CD14-positive monocyte (primary cell): ENCODE data around the gene EBLN1. TPM values are rescaled to one million over a fixed set of nuclear protein-coding genes. Genes with fewer than 3 reads are reported as not detected.

ENCODE experiments used
- DNase-seq, 3 donors: peaks; one replicate each; pipeline ENCODE4 v3.0.0-alpha.2; 2011 to 2022
- H2AFZ ChIP-seq: 2 replicates; pipeline ENCODE4 v1.6.0; 2012; ENCODE audit warnings: mild to moderate bottlenecking, low read depth, low read length, inconsistent platforms; ENCODE audit not compliant: insufficient read depth, poor library complexity, severe bottlenecking
- H3K27ac ChIP-seq, 2 donors: 1 replicate in 1 of 2; 2 replicates in 1 of 2; pipeline ENCODE4 v1.5.1; 2012 to 2013; ENCODE audit warnings: low read length in 2 of 2, control low read depth in 1 of 2, inconsistent platforms in 1 of 2, low read depth in 1 of 2, mild to moderate bottlenecking in 1 of 2
- H3K27me3 ChIP-seq, 2 donors: one replicate each; pipeline versions ENCODE4 v1.6.0 to v1.6.1; 2011 to 2013; ENCODE audit warnings: low read length in 2 of 2; ENCODE audit not compliant: control insufficient read depth in 2 of 2, insufficient read depth in 2 of 2
- H3K36me3 ChIP-seq, 2 donors: replicated peaks in 1 of 2; 1 replicate in 1 of 2; 2 replicates in 1 of 2; pipeline versions ENCODE4 v1.5.1 to v1.6.1; 2012 to 2013; ENCODE audit warnings: low read length in 2 of 2, control low read depth in 1 of 2, inconsistent platforms in 1 of 2, mild to moderate bottlenecking in 1 of 2; ENCODE audit not compliant: insufficient read depth in 2 of 2, control insufficient read depth in 1 of 2
- H3K4me1 ChIP-seq, 2 donors: 1 replicate in 1 of 2; 2 replicates in 1 of 2; pipeline versions ENCODE4 v1.5.1 to v1.6.1; 2012 to 2013; ENCODE audit warnings: low read length in 2 of 2, control low read depth in 1 of 2, inconsistent platforms in 1 of 2, mild to moderate bottlenecking in 1 of 2, moderate library complexity in 1 of 2; ENCODE audit not compliant: insufficient read depth in 2 of 2, control insufficient read depth in 1 of 2
- H3K4me2 ChIP-seq: replicated peaks from 2 replicates; pipeline ENCODE3; 2012; ENCODE audit warnings: low read length, moderate library complexity, mild to moderate bottlenecking; ENCODE audit not compliant: poor library complexity, severe bottlenecking; ENCODE audit errors: extremely low read depth
- H3K4me3 ChIP-seq, 3 experiments: fragments of 200-600 bp in 1 of 3; sonication (generic) in 1 of 3; replicated peaks in 1 of 3; 1 replicate in 2 of 3; 2 replicates in 1 of 3; pipeline ENCODE4 v1.5.1; 2011 to 2013; ENCODE audit warnings: low read length in 3 of 3, mild to moderate bottlenecking in 3 of 3, control low read depth in 2 of 3, low read depth in 2 of 3, inconsistent platforms in 1 of 3, moderate library complexity in 1 of 3
- H3K79me2 ChIP-seq: 2 replicates; pipeline ENCODE4 v1.6.0; 2012; ENCODE audit warnings: mild to moderate bottlenecking, control low read depth, inconsistent platforms, low read length, moderate library complexity; ENCODE audit not compliant: insufficient read depth
- H3K9ac ChIP-seq: 2 replicates; pipeline ENCODE4 v1.6.0; 2017; ENCODE audit warnings: low read length, mild to moderate bottlenecking; ENCODE audit not compliant: insufficient read depth, poor library complexity, severe bottlenecking
- H3K9me3 ChIP-seq, 2 donors: replicated peaks in 1 of 2; 1 replicate in 1 of 2; 2 replicates in 1 of 2; pipeline versions ENCODE4 v1.5.1 to v1.6.1; 2012 to 2013; ENCODE audit warnings: low read length in 2 of 2, control low read depth in 1 of 2; ENCODE audit not compliant: control insufficient read depth in 1 of 2, insufficient read depth in 1 of 2
- H4K20me1 ChIP-seq: 2 replicates; pipeline ENCODE4 v1.6.0; 2012; ENCODE audit warnings: mild to moderate bottlenecking, low read length, control low read depth, moderate library complexity; ENCODE audit not compliant: insufficient read depth
- H3K27ac Mint-ChIP-seq, 7 donors: one replicate each; pipeline ENCODE4 v1.8.0; 2020; ENCODE audit warnings: mild to moderate bottlenecking in 7 of 7, mixed read lengths in 7 of 7, moderate library complexity in 6 of 7, inconsistent platforms in 2 of 7
- H3K27me3 Mint-ChIP-seq, 3 donors: one replicate each; pipeline ENCODE4 v1.8.0; 2021 to 2022; ENCODE audit warnings: low read depth in 3 of 3, mild to moderate bottlenecking in 3 of 3, mixed read lengths in 3 of 3, moderate library complexity in 3 of 3, inconsistent platforms in 1 of 3
- H3K36me3 Mint-ChIP-seq, 2 donors: one replicate each; pipeline ENCODE4 v1.8.0; 2020; ENCODE audit warnings: mixed read lengths in 2 of 2, inconsistent platforms in 1 of 2, mild to moderate bottlenecking in 1 of 2
- H3K4me1 Mint-ChIP-seq: one replicate; pipeline ENCODE4 v1.8.0; 2020; ENCODE audit warnings: mild to moderate bottlenecking, mixed read lengths
- H3K4me3 Mint-ChIP-seq, 2 donors: one replicate each; pipeline ENCODE4 v1.8.0; 2020; ENCODE audit warnings: mild to moderate bottlenecking in 2 of 2, mixed read lengths in 2 of 2, moderate library complexity in 1 of 2
- H3K9me3 Mint-ChIP-seq, 7 donors: one replicate each; pipeline ENCODE4 v1.8.0; 2020 to 2022; ENCODE audit warnings: mixed read lengths in 7 of 7, mild to moderate bottlenecking in 6 of 7, moderate library complexity in 6 of 7, inconsistent platforms in 2 of 7
- WGBS: methylation state at CpG from one replicate; pipeline ENCODE4 v1.1.5; 2013; ENCODE audit warnings: missing lambda C conversion rate; ENCODE audit not compliant: insufficient coverage; 5-methylcytosine and 5-hydroxymethylcytosine counted together
- intact Hi-C, 2 donors: fragments of 100-400 bp; cut with micrococcal nuclease; formaldehyde crosslinking; loops; one replicate each; pipeline versions ENCODE4 v1.15.0 to v1.15.1; 2023
- polyA plus RNA-seq, 3 donors: library from polyadenylated mRNA; depleted of rRNA in 1 of 3; unstranded in 2 of 3; stranded (reverse) in 1 of 3; fragments of 300-500 nt in 2 of 3; fragments of >200 nt in 1 of 3; fragmentation: Illumina TruSeq in 2 of 3; gene quantifications; 1 replicate in 2 of 3; 2 replicates in 1 of 3; pipeline ENCODE4 v1.2.3, GENCODE V29; 2012 to 2021
- TF ChIP-seq, protein P1 (sequence below): fragments of 200-600 bp; IDR thresholded peaks from one replicate; pipeline ENCODE4 v1.8.0; 2022; ENCODE audit warnings: antibody characterized with exemption, mild to moderate bottlenecking

Gene EBLN1
- polyA plus RNA-seq, 3 donors = not detected

DNA sequence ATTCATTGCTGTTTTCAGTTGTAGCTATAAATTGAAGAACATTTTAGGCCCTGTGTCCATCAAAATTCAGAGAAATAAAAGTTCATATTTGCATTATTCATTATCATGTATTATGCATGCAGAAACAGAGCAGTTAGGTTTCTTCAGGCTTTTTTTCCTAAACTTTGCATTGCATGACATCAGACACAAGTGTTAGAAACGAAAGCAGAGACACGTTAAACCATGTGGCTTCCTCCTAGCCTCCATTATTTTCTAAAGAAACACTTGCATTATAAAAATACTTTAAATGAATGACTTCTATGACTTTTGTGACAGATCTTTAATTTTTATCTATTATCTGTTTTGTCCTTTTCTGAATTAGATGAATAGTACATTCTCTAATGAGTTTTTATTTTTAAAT is 8.8 kb upstream of the EBLN1 start:
- Mint-ChIP-seq H3K4me1 (peaks cover 22% of the 10 kb centered on the region), H3K36me3 (no peaks in the 10 kb centered on the region), H3K4me3 (no peak overlapping the region), H3K9me3 (peaks cover 0 to 3% (median 0%) of the 10 kb centered on the region in 7 donors), H3K27me3 (peaks cover 0 to 4% (median 4%) of the 10 kb centered on the region in 3 donors), H3K27ac (no peak overlapping the region)
- DNase-seq = no peak
- no peaks in the 10 kb centered on the region for H3K36me3 ChIP-seq
- TF ChIP-seq, protein P1, sequence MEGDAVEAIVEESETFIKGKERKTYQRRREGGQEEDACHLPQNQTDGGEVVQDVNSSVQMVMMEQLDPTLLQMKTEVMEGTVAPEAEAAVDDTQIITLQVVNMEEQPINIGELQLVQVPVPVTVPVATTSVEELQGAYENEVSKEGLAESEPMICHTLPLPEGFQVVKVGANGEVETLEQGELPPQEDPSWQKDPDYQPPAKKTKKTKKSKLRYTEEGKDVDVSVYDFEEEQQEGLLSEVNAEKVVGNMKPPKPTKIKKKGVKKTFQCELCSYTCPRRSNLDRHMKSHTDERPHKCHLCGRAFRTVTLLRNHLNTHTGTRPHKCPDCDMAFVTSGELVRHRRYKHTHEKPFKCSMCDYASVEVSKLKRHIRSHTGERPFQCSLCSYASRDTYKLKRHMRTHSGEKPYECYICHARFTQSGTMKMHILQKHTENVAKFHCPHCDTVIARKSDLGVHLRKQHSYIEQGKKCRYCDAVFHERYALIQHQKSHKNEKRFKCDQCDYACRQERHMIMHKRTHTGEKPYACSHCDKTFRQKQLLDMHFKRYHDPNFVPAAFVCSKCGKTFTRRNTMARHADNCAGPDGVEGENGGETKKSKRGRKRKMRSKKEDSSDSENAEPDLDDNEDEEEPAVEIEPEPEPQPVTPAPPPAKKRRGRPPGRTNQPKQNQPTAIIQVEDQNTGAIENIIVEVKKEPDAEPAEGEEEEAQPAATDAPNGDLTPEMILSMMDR = no peak
- no peaks in the 10 kb centered on the region for H4K20me1 ChIP-seq
- intact Hi-C loops = loop anchor here (5.0 to 10.0 kb wide), 3 partner anchors 96 to 692 kb away; partner anchors contain the start of genes BMI1 (in 1 of the 2) and MLLT10 (in 1 of the 2)
- no peak overlapping the region for H3K4me3 ChIP-seq
- H2AFZ ChIP-seq = no peak overlapping the region
- no peak overlapping the region for H3K4me2 ChIP-seq
- no peak overlapping the region for H3K9ac ChIP-seq
- peaks cover 0 to 2% of the 10 kb centered on the region in 2 donors for H3K27me3 ChIP-seq
- no CpG with 5 or more reads among the region's 2 CpGs for WGBS
- no peaks in the 10 kb centered on the region for H3K79me2 ChIP-seq
- peaks cover 16 to 22% of the 10 kb centered on the region in 2 donors for H3K4me1 ChIP-seq
- H3K27ac ChIP-seq = no peak overlapping the region
- no peaks in the 10 kb centered on the region for H3K9me3 ChIP-seq

DNA sequence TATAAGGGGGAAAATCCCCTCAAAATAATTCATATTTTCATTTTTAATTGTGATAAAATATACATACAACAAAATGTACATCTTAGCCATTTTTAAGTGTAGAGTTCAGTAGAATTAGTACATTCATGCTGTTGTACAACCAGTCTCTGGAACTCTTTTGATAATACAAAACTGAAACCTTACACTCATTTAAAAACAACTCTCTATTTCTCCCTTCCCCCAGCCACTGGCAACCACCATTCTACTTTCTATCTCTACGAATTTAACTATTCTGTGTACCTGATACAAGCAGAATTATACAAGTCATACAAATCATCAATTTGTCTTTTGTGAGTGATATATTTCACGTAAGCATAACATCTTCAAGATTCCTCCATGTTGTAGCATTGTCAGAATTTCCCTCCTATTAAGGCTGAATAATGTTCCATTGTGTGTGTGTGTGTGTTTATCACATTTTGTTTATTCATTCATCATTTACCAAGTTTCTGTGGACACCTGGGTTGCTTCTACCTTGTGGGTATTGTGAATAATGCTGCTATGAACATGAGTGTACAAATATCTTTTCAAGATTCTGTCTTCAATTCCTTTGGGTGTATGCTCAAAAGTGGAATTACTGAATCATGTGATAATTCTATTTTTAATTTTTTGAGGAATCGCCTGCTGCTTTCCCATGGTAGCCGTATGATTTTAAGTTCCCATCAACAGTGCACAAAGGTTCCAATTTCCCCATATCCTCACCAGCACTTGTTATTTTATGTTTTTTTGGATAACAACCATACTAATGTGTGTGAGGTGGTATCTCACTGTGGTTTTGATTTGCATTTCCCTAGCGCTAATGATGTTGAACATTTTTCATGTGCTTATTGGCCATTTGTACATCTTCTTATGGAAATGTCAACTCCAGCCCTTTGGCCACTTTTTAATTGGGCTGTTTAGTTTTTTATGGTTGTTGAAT is 4.7 kb upstream of the EBLN1 start:
- Mint-ChIP-seq H3K27me3 (peaks cover 0 to 3% (median 0%) of the 10 kb centered on the region in 3 donors), H3K4me1 (no peaks in the 10 kb centered on the region), H3K4me3 (no peak overlapping the region), H3K27ac (no peak overlapping the region), H3K36me3 (no peaks in the 10 kb centered on the region), H3K9me3 (peaks cover 0 to 3% (median 0%) of the 10 kb centered on the region in 7 donors)
- Histone ChIP-seq H3K4me3 (no peak overlapping the region), H2AFZ (no peak overlapping the region), H3K27me3 (no peaks in the 10 kb centered on the region), H4K20me1 (no peaks in the 10 kb centered on the region), H3K9ac (no peak overlapping the region), H3K27ac (no peak overlapping the region), H3K4me1 (no peaks in the 10 kb centered on the region), H3K36me3 (no peaks in the 10 kb centered on the region), H3K79me2 (no peaks in the 10 kb centered on the region), H3K9me3 (no peaks in the 10 kb centered on the region), H3K4me2 (no peak overlapping the region)
- intact Hi-C loops = loop anchor here in 1 of 2 donors (10.0 kb wide), 2 partner anchors 212 to 688 kb away; partner anchors contain the start of gene MLLT10
- TF ChIP-seq, protein P1 = no peak
- WGBS = no CpG with 5 or more reads among the region's 5 CpGs
- no peak for DNase-seq
